Measurements from ENCODE around the gene CDCP1.

- TF ChIP-seq, protein P1, sequence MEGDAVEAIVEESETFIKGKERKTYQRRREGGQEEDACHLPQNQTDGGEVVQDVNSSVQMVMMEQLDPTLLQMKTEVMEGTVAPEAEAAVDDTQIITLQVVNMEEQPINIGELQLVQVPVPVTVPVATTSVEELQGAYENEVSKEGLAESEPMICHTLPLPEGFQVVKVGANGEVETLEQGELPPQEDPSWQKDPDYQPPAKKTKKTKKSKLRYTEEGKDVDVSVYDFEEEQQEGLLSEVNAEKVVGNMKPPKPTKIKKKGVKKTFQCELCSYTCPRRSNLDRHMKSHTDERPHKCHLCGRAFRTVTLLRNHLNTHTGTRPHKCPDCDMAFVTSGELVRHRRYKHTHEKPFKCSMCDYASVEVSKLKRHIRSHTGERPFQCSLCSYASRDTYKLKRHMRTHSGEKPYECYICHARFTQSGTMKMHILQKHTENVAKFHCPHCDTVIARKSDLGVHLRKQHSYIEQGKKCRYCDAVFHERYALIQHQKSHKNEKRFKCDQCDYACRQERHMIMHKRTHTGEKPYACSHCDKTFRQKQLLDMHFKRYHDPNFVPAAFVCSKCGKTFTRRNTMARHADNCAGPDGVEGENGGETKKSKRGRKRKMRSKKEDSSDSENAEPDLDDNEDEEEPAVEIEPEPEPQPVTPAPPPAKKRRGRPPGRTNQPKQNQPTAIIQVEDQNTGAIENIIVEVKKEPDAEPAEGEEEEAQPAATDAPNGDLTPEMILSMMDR (IDR thresholded peaks at IDR 0.05), result no peak
- TF ChIP-seq POLR2AphosphoS5 (IDR thresholded peaks at IDR 0.05) (no peak), EP300 (IDR thresholded peaks at IDR 0.05) (no peak), POLR2A (IDR thresholded peaks at IDR 0.05) (no peak)
Measured at GRCh38 chr3:45057557-45057956, 88.6 kb downstream of the CDCP1 start.

All from gastroesophageal sphincter (tissue), 3 donors.